Mesenchymal stem cell (in vitro differentiated cells and primary cell): ENCODE data around the gene RARB.

ENCODE experiments used
- DNase-seq: peaks from one replicate; pipeline ENCODE4 v3.0.0-alpha.2; 2013
- H2AFZ ChIP-seq: one replicate; pipeline ENCODE4 v1.6.1; 2013; ENCODE audit warnings: low read depth, mild to moderate bottlenecking, control low read depth, inconsistent platforms, low read length, moderate library complexity
- H2AK5ac ChIP-seq: 2 replicates; pipeline ENCODE4 v1.6.1; 2013; ENCODE audit warnings: low read length, moderate library complexity, mild to moderate bottlenecking, inconsistent platforms; ENCODE audit not compliant: severe bottlenecking
- H2BK120ac ChIP-seq: one replicate; pipeline ENCODE4 v1.6.1; 2013; ENCODE audit warnings: low read depth, mild to moderate bottlenecking, inconsistent platforms, low read length, moderate library complexity
- H2BK12ac ChIP-seq, 2 experiments: one replicate each; pipeline ENCODE4 v1.6.1; 2013; ENCODE audit warnings: inconsistent platforms in 2 of 2, low read length in 2 of 2, mild to moderate bottlenecking in 2 of 2, moderate library complexity in 2 of 2, control low read depth in 1 of 2
- H2BK15ac ChIP-seq: one replicate; pipeline ENCODE4 v1.6.1; 2013; ENCODE audit warnings: mild to moderate bottlenecking, low read depth, inconsistent platforms; ENCODE audit not compliant: poor library complexity, severe bottlenecking
- H2BK5ac ChIP-seq: 2 replicates; pipeline ENCODE4 v1.6.1; 2013; ENCODE audit warnings: low read depth, mild to moderate bottlenecking, low read length, control low read depth, inconsistent platforms; ENCODE audit not compliant: poor library complexity, severe bottlenecking
- H3K14ac ChIP-seq, 2 experiments: one replicate each; pipeline ENCODE4 v1.6.1; 2013; ENCODE audit warnings: inconsistent platforms in 2 of 2, low read length in 2 of 2, control low read depth in 1 of 2, mild to moderate bottlenecking in 1 of 2, moderate library complexity in 1 of 2
- H3K18ac ChIP-seq, 2 experiments: one replicate each; pipeline ENCODE4 v1.6.1; 2013; ENCODE audit warnings: inconsistent platforms in 2 of 2, low read length in 2 of 2, control low read depth in 1 of 2, low read depth in 1 of 2, mild to moderate bottlenecking in 1 of 2
- H3K23ac ChIP-seq, 2 experiments: one replicate each; pipeline ENCODE4 v1.6.1; 2013; ENCODE audit warnings: inconsistent platforms in 2 of 2, low read length in 2 of 2, mild to moderate bottlenecking in 2 of 2, moderate library complexity in 2 of 2, control low read depth in 1 of 2
- H3K27ac ChIP-seq: 2 replicates; pipeline ENCODE4 v1.5.1; 2013; ENCODE audit warnings: mild to moderate bottlenecking, moderate library complexity, low read length, control low read depth, inconsistent platforms; ENCODE audit not compliant: poor library complexity, severe bottlenecking
- H3K27me3 ChIP-seq, 2 experiments: 2 replicates each; pipeline versions ENCODE4 v1.6.1 to v1.7.0; 2013; ENCODE audit warnings: low read length in 2 of 2, mild to moderate bottlenecking in 2 of 2, moderate library complexity in 2 of 2, control low read depth in 1 of 2, inconsistent platforms in 1 of 2; ENCODE audit not compliant: control insufficient read depth in 1 of 2, insufficient read depth in 1 of 2
- H3K36me3 ChIP-seq, 2 experiments: 2 replicates each; pipeline versions ENCODE4 v1.6.1 to v1.7.0; 2013; ENCODE audit warnings: low read length in 2 of 2, control low read depth in 1 of 2, inconsistent platforms in 1 of 2, low read depth in 1 of 2, mild to moderate bottlenecking in 1 of 2; ENCODE audit not compliant: insufficient read depth in 2 of 2, control insufficient read depth in 1 of 2
- H3K4ac ChIP-seq, 2 experiments: one replicate each; pipeline ENCODE4 v1.6.1; 2013; ENCODE audit warnings: inconsistent platforms in 2 of 2, low read length in 2 of 2, mild to moderate bottlenecking in 2 of 2, moderate library complexity in 2 of 2, control low read depth in 1 of 2, low read depth in 1 of 2
- H3K4me1 ChIP-seq: 2 replicates; pipeline ENCODE4 v1.6.1; 2013; ENCODE audit warnings: low read depth, low read length, control low read depth; ENCODE audit not compliant: control insufficient read depth, insufficient read depth
- H3K4me2 ChIP-seq: 2 replicates; pipeline ENCODE4 v1.6.1; 2013; ENCODE audit warnings: low read length, mild to moderate bottlenecking, inconsistent platforms; ENCODE audit not compliant: poor library complexity, severe bottlenecking
- H3K4me3 ChIP-seq, 2 experiments: 2 replicates each; pipeline versions ENCODE4 v1.5.1 to v1.7.0; 2013; ENCODE audit warnings: low read length in 2 of 2, mild to moderate bottlenecking in 2 of 2, control low read depth in 1 of 2, low read depth in 1 of 2; ENCODE audit not compliant: insufficient read depth in 1 of 2
- H3K79me1 ChIP-seq: replicated peaks from 2 replicates; pipeline ENCODE4 v1.6.1; 2013; ENCODE audit warnings: mild to moderate bottlenecking, control low read depth, low read length, inconsistent platforms; ENCODE audit not compliant: poor library complexity, severe bottlenecking
- H3K9ac ChIP-seq: 2 replicates; pipeline ENCODE4 v1.7.0; 2013; ENCODE audit warnings: mild to moderate bottlenecking, low read length, moderate library complexity
- H3K9me3 ChIP-seq: 2 replicates; pipeline ENCODE4 v1.7.0; 2013; ENCODE audit warnings: mild to moderate bottlenecking, low read length; ENCODE audit not compliant: control insufficient read depth
- H4K8ac ChIP-seq: one replicate; pipeline ENCODE4 v1.6.1; 2013; ENCODE audit warnings: inconsistent platforms, mild to moderate bottlenecking, low read length, moderate library complexity
- H4K91ac ChIP-seq: one replicate; pipeline ENCODE4 v1.6.1; 2013; ENCODE audit warnings: mild to moderate bottlenecking, low read length, inconsistent platforms
- WGBS: methylation state at CpG from one replicate; pipeline ENCODE4 v1.1.7; 2013; ENCODE audit warnings: mixed read lengths; 5-methylcytosine and 5-hydroxymethylcytosine counted together

RARB gene

GRCh38 chr3:25424614-25425013 is 3.4 kb upstream of the RARB start:
- Histone ChIP-seq H3K4me1 (peaks cover 12% of the 10 kb centered on the region), H3K14ac (no peak overlapping the region), H4K91ac (no peak overlapping the region), H3K4me3 (no peak overlapping the region), H2AFZ (no peak overlapping the region), H4K8ac (no peak overlapping the region), H3K23ac (no peak overlapping the region), H3K27me3 (no peaks in the 10 kb centered on the region), H2BK15ac (no peak overlapping the region), H2BK120ac (no peak overlapping the region), H2AK5ac (no peak overlapping the region), H3K79me1 (no peaks in the 10 kb centered on the region), H3K4ac (peak overlapping the region in 1 of 2 experiments; percentile 21), H3K18ac (peak overlapping the region; percentile 67 to 86), H3K9me3 (no peaks in the 10 kb centered on the region), H3K4me2 (no peak overlapping the region), H3K9ac (no peak overlapping the region), H2BK12ac (peak overlapping the region in 1 of 2 experiments; percentile 76), H3K27ac (peak overlapping the region; percentile 60), H2BK5ac (no peak overlapping the region), H3K36me3 (no peaks in the 10 kb centered on the region)
- 0% methylated on average over 1 of the region's 5 CpGs for WGBS
- DNase-seq, result peak; percentile 67

GRCh38 chr3:25426408-25426807 is 1.7 kb upstream of the RARB start:
- Histone ChIP-seq H3K4me1 (peaks cover 12% of the 10 kb centered on the region), H3K4me3 (no peak overlapping the region), H3K27me3 (no peaks in the 10 kb centered on the region), H2BK12ac (no peak overlapping the region), H3K18ac (no peak overlapping the region), H2BK5ac (no peak overlapping the region), H3K23ac (no peak overlapping the region), H2AFZ (no peak overlapping the region), H3K14ac (no peak overlapping the region), H3K27ac (peak overlapping the region; percentile 45), H4K8ac (no peak overlapping the region), H3K4ac (no peak overlapping the region), H3K36me3 (no peaks in the 10 kb centered on the region), H2AK5ac (no peak overlapping the region), H3K9ac (no peak overlapping the region), H3K4me2 (no peak overlapping the region), H3K9me3 (no peaks in the 10 kb centered on the region), H3K79me1 (no peaks in the 10 kb centered on the region), H2BK15ac (no peak overlapping the region), H4K91ac (no peak overlapping the region), H2BK120ac (no peak overlapping the region)
- DNase-seq, result peak; percentile 54
- WGBS, result 18% methylated on average over 2 of the region's 2 CpGs

- peak overlapping the region; percentile 89 for H3K4me2 ChIP-seq
- 60% methylated on average over 1 of the region's 2 CpGs for WGBS
Measured at GRCh38 chr3:25427155-25427554, 908 bp upstream of the RARB start.

GRCh38 chr3:25427563-25427941 is 511 bp upstream of the RARB start:
- Histone ChIP-seq H2AFZ (peak overlapping the region; percentile 72), H4K8ac (peak overlapping the region; percentile 8), H3K36me3 (no peaks in the 10 kb centered on the region), H3K79me1 (no peaks in the 10 kb centered on the region), H3K27ac (peak overlapping the region; percentile 62), H4K91ac (no peak overlapping the region), H2BK5ac (no peak overlapping the region), H2BK120ac (no peak overlapping the region), H2AK5ac (peak overlapping the region; percentile 81), H2BK12ac (no peak overlapping the region), H3K9ac (peak overlapping the region; percentile 77), H3K9me3 (no peaks in the 10 kb centered on the region), H3K4ac (peak overlapping the region in 1 of 2 experiments; percentile 59), H3K4me2 (peak overlapping the region; percentile 89), H3K27me3 (no peaks in the 10 kb centered on the region), H3K18ac (peak overlapping the region; percentile 72 to 77), H3K4me3 (peak overlapping the region; percentile 45 to 78), H3K4me1 (peaks cover 12% of the 10 kb centered on the region), H2BK15ac (no peak overlapping the region), H3K23ac (no peak overlapping the region), H3K14ac (no peak overlapping the region)
- 4% methylated on average over 13 of the region's 13 CpGs for WGBS
- DNase-seq, result peak; percentile 62

More at GRCh38 chr3:25427155-25427554, 908 bp upstream of the RARB start:
- Histone ChIP-seq H2BK120ac (no peak overlapping the region), H3K9ac (peak overlapping the region; percentile 77), H2BK5ac (no peak overlapping the region), H4K91ac (no peak overlapping the region), H3K4me1 (peaks cover 12% of the 10 kb centered on the region), H3K79me1 (no peaks in the 10 kb centered on the region), H2BK12ac (peak overlapping the region in 1 of 2 experiments; percentile 90), H3K14ac (no peak overlapping the region), H2AFZ (no peak overlapping the region), H2AK5ac (peak overlapping the region; percentile 81), H3K4ac (no peak overlapping the region), H3K36me3 (no peaks in the 10 kb centered on the region), H3K4me3 (peak overlapping the region in 1 of 2 experiments; percentile 78), H3K9me3 (no peaks in the 10 kb centered on the region), H3K27me3 (no peaks in the 10 kb centered on the region), H3K23ac (no peak overlapping the region), H4K8ac (no peak overlapping the region), H3K18ac (no peak overlapping the region), H3K27ac (peak overlapping the region; percentile 62), H2BK15ac (no peak overlapping the region)
- DNase-seq, result peak; percentile 51
